Measurements from ENCODE around the gene ESF1.
A peak's percentile ranks its signal among the peaks of the same experiment; 100 is the strongest.

Gene ESF1

GRCh38 chr20:13784271-13784892, 337 bp downstream of the ESF1 start:
- ChIA-PET POLR2A (interaction anchor here (0.7 to 1.9 kb wide), 12 partner anchors 8 to 482 kb away, joined by 3 to 6 read pairs (median 3); partner anchors contain the start of gene MACROD2), CTCF (interaction anchor here (1.8 kb wide), 1 partner anchor 13 kb away, joined by 9 read pairs; no protein-coding TSS in a partner anchor)
- DNase-seq (ENCODE audit: extremely low spot score), result no peak
- TF ChIP-seq L3MBTL2 (conservative IDR thresholded peaks at IDR 0.05), result peak; percentile 96
- no peak for TF ChIP-seq ARNT (IDR thresholded peaks at IDR 0.05)

- ChIA-PET CTCF (no interaction called here), POLR2A (interaction anchor here (0.7 kb wide), 1 partner anchor 278 kb away, joined by 4 read pairs; no protein-coding TSS in a partner anchor)
- DNase-seq (ENCODE audit: extremely low spot score), result no peak
- TF ChIP-seq LEF1 (IDR thresholded peaks at IDR 0.05; ENCODE audit: borderline replicate concordance) (no peak), ARNT (IDR thresholded peaks at IDR 0.05) (no peak), SUZ12 (IDR thresholded peaks at IDR 0.05) (no peak), ZNF384 (IDR thresholded peaks at IDR 0.05) (no peak), SP1 (IDR thresholded peaks at IDR 0.05) (no peak), CTBP1 (IDR thresholded peaks at IDR 0.05; ENCODE audit: borderline replicate concordance) (no peak), PKNOX1 (IDR thresholded peaks at IDR 0.05) (no peak), ELF4 (IDR thresholded peaks at IDR 0.05) (no peak), FOXM1 (IDR thresholded peaks at IDR 0.05; ENCODE audit: borderline replicate concordance) (no peak), FOXK2 (IDR thresholded peaks at IDR 0.05) (no peak), FOXA1 (IDR thresholded peaks at IDR 0.05) (no peak), HDGF (IDR thresholded peaks at IDR 0.05; ENCODE audit: borderline replicate concordance) (no peak), TARDBP (IDR thresholded peaks at IDR 0.05) (no peak), NFRKB (IDR thresholded peaks at IDR 0.05) (no peak), BHLHE40 (IDR thresholded peaks at IDR 0.05; ENCODE audit: borderline replicate concordance) (no peak), L3MBTL2 (conservative IDR thresholded peaks at IDR 0.05) (no peak)
These were observed 1.2 kb downstream of the ESF1 start for GRCh38 chr20:13783528-13783927.

GRCh38 chr20:13778827-13779226, 5.9 kb downstream of the ESF1 start:
- DNase-seq (ENCODE audit: extremely low spot score), result no peak
- ChIA-PET CTCF (no interaction called here), POLR2A (no interaction called here)
- TF ChIP-seq CTBP1 (IDR thresholded peaks at IDR 0.05; ENCODE audit: borderline replicate concordance), result no peak
- no peak for TF ChIP-seq PKNOX1 (IDR thresholded peaks at IDR 0.05)
- TF ChIP-seq BHLHE40 (IDR thresholded peaks at IDR 0.05; ENCODE audit: borderline replicate concordance), result no peak
- no peak for TF ChIP-seq FOXM1 (IDR thresholded peaks at IDR 0.05; ENCODE audit: borderline replicate concordance)
- no peak for TF ChIP-seq LEF1 (IDR thresholded peaks at IDR 0.05; ENCODE audit: borderline replicate concordance)
- no peak for TF ChIP-seq NFRKB (IDR thresholded peaks at IDR 0.05)
- TF ChIP-seq FOXK2 (IDR thresholded peaks at IDR 0.05), result no peak
- TF ChIP-seq FOXA1 (IDR thresholded peaks at IDR 0.05), result no peak
- TF ChIP-seq ELF4 (IDR thresholded peaks at IDR 0.05), result no peak
- TF ChIP-seq L3MBTL2 (conservative IDR thresholded peaks at IDR 0.05), result no peak
- TF ChIP-seq SP1 (IDR thresholded peaks at IDR 0.05), result no peak
- TF ChIP-seq SUZ12 (IDR thresholded peaks at IDR 0.05), result no peak
- TF ChIP-seq ZNF384 (IDR thresholded peaks at IDR 0.05), result no peak
- TF ChIP-seq TARDBP (IDR thresholded peaks at IDR 0.05), result no peak
- TF ChIP-seq ARNT (IDR thresholded peaks at IDR 0.05), result no peak

- POLR2A ChIA-PET, result no interaction called here
- TF ChIP-seq FOXM1 (IDR thresholded peaks at IDR 0.05; ENCODE audit: borderline replicate concordance), result no peak
- no peak for TF ChIP-seq ARNT (IDR thresholded peaks at IDR 0.05)
- CTCF ChIA-PET, result no interaction called here
- no peak for DNase-seq (ENCODE audit: extremely low spot score)
These were observed 7.5 kb downstream of the ESF1 start for GRCh38 chr20:13777171-13777601.

GRCh38 chr20:13775867-13776266, 8.9 kb downstream of the ESF1 start:
- TF ChIP-seq PKNOX1 (IDR thresholded peaks at IDR 0.05), result no peak
- TF ChIP-seq TARDBP (IDR thresholded peaks at IDR 0.05), result no peak
- no peak for TF ChIP-seq L3MBTL2 (conservative IDR thresholded peaks at IDR 0.05)
- CTCF ChIA-PET, result no interaction called here
- no peak for DNase-seq (ENCODE audit: extremely low spot score)
- POLR2A ChIA-PET, result interaction anchor here (1.0 kb wide), 1 partner anchor 9 kb away, joined by 6 read pairs; the partner anchor contains the start of genes ESF1 and NDUFAF5

GRCh38 chr20:13772529-13772928, 12.2 kb downstream of the ESF1 start:
- no peak for DNase-seq (ENCODE audit: extremely low spot score)
- TF ChIP-seq L3MBTL2 (conservative IDR thresholded peaks at IDR 0.05) (no peak), SUZ12 (IDR thresholded peaks at IDR 0.05) (no peak), FOXA1 (IDR thresholded peaks at IDR 0.05) (no peak), SP1 (IDR thresholded peaks at IDR 0.05) (no peak), PKNOX1 (IDR thresholded peaks at IDR 0.05) (no peak), ELF4 (IDR thresholded peaks at IDR 0.05) (no peak), ARNT (IDR thresholded peaks at IDR 0.05) (no peak), CTBP1 (IDR thresholded peaks at IDR 0.05; ENCODE audit: borderline replicate concordance) (no peak), HDGF (IDR thresholded peaks at IDR 0.05; ENCODE audit: borderline replicate concordance) (no peak), FOXK2 (IDR thresholded peaks at IDR 0.05) (no peak), BHLHE40 (IDR thresholded peaks at IDR 0.05; ENCODE audit: borderline replicate concordance) (no peak), FOXM1 (IDR thresholded peaks at IDR 0.05; ENCODE audit: borderline replicate concordance) (no peak), LEF1 (IDR thresholded peaks at IDR 0.05; ENCODE audit: borderline replicate concordance) (no peak), NFRKB (IDR thresholded peaks at IDR 0.05) (no peak), ZNF384 (IDR thresholded peaks at IDR 0.05) (no peak), TARDBP (IDR thresholded peaks at IDR 0.05) (no peak)
- POLR2A ChIA-PET, result no interaction called here
- CTCF ChIA-PET, result interaction anchor here (1.3 kb wide), 1 partner anchor 12 kb away, joined by 9 read pairs; the partner anchor contains the start of genes ESF1 and NDUFAF5

All from HEK293T (cell line).